GM12878 (cell line): Measurements from ENCODE around the gene DEFB126. TPM values are rescaled to one million over a fixed set of nuclear protein-coding genes. Genes with fewer than 3 reads are reported as not detected.

Experiments
- ATAC-seq: fragments of 200-7000 bp; cut with Tn5 transposase; 3 replicates; pipeline ENCODE4 v1.9.1; 2020; ENCODE audit warnings: mild to moderate bottlenecking, moderate library complexity
- BruUV-seq: library from RNA; stranded (reverse); fragments of 400-500 nt; replicated peaks from 2 replicates; lab custom pipeline; 2021; lab: Mats Ljungman, UMichigan
- CTCF ChIA-PET: fragments of 300-600 bp; sonication (Branson Sonifier 250); formaldehyde crosslinking; extraction: SDS; loops from one replicate; lab custom pipeline; 2021; ENCODE audit warnings: inconsistent platforms; lab: Yijun Ruan, JAX
- POLR2A ChIA-PET: fragments of 350-600 bp; formaldehyde crosslinking; extraction: SDS; loops from one replicate; lab custom pipeline; 2021; ENCODE audit warnings: inconsistent platforms; lab: Charles Lee
- RAD21 ChIA-PET: fragments of 300-600 bp; sonication (Branson Sonifier 250); formaldehyde crosslinking; loops from one replicate; lab custom pipeline; 2023; ENCODE audit warnings: antibody characterized with exemption; ENCODE audit not compliant: unreplicated experiment; lab: Charles Lee
- SMC1A ChIA-PET: fragments of 300-600 bp; sonication (Branson Sonifier 250); formaldehyde crosslinking; loops from one replicate; lab custom pipeline; 2023; ENCODE audit not compliant: unreplicated experiment, uncharacterized antibody; lab: Charles Lee
- DNase-seq: peaks from one replicate; pipeline ENCODE4 v3.0.0-alpha.2; 2011; ENCODE audit warnings: low read depth, low spot score
- FAIRE-seq: peaks from 3 replicates; lab custom pipeline; 2011; peaks lifted over from hg19 to GRCh38; lab: Jason Lieb, UNC
- H2AFZ ChIP-seq: 2 replicates; pipeline ENCODE4 v1.6.0; 2011; ENCODE audit warnings: low read depth, low read length, control low read depth; ENCODE audit not compliant: control insufficient read depth
- H3K27ac ChIP-seq: 2 replicates; pipeline ENCODE4 v1.5.1; 2011; ENCODE audit warnings: control low read depth; ENCODE audit not compliant: control insufficient read depth, insufficient read depth
- H3K27me3 ChIP-seq, 2 experiments: replicated peaks in 1 of 2; 2 replicates each; pipeline versions ENCODE4 v1.6.0 to v1.6.1; 2011; ENCODE audit warnings: low read length in 1 of 2; ENCODE audit not compliant: control insufficient read depth in 2 of 2, insufficient read depth in 2 of 2
- H3K36me3 ChIP-seq, 2 experiments: 2 replicates each; pipeline ENCODE4 v1.5.1; 2011; ENCODE audit warnings: low read length in 1 of 2; ENCODE audit not compliant: control insufficient read depth in 2 of 2, insufficient read depth in 2 of 2
- H3K4me1 ChIP-seq: 2 replicates; pipeline ENCODE4 v1.6.1; 2011; ENCODE audit warnings: mild to moderate bottlenecking, low read length, moderate library complexity, mixed read lengths; ENCODE audit not compliant: control insufficient read depth, insufficient read depth
- H3K4me2 ChIP-seq: 2 replicates; pipeline ENCODE4 v1.6.0; 2011; ENCODE audit warnings: control low read depth; ENCODE audit not compliant: control insufficient read depth, insufficient read depth
- H3K4me3 ChIP-seq: fragments of 200-600 bp; sonication (generic); 2 replicates; pipeline ENCODE4 v1.5.1; 2016
- H3K79me2 ChIP-seq: 2 replicates; pipeline ENCODE4 v1.6.0; 2011; ENCODE audit warnings: low read length; ENCODE audit not compliant: control insufficient read depth, insufficient read depth
- H3K9ac ChIP-seq: 2 replicates; pipeline ENCODE4 v1.8.0; 2011; ENCODE audit warnings: low read length, control low read depth, mixed read lengths; ENCODE audit not compliant: control insufficient read depth, insufficient read depth
- H3K9me3 ChIP-seq: replicated peaks from 3 replicates; pipeline ENCODE4 v1.5.1; 2011; ENCODE audit warnings: mild to moderate bottlenecking, low read length; ENCODE audit not compliant: control insufficient read depth, insufficient read depth
- H4K20me1 ChIP-seq: 2 replicates; pipeline ENCODE4 v1.6.0; 2011; ENCODE audit not compliant: control insufficient read depth, insufficient read depth
- E2F4 ChIP-seq: IDR thresholded peaks from 2 replicates; pipeline ENCODE4 v1.6.1; 2012; ENCODE audit warnings: low read depth, low read length, improper control_type of control experiment
- GABPA ChIP-seq: IDR thresholded peaks from 2 replicates; pipeline ENCODE4 v1.6.1; 2014; ENCODE audit warnings: antibody characterized with exemption, low read depth, mild to moderate bottlenecking, inconsistent platforms
- HCFC1 ChIP-seq: fragments of 150-350 bp; IDR thresholded peaks from 2 replicates; pipeline ENCODE4 v1.6.1; 2014; ENCODE audit warnings: low read length
- HSF1 ChIP-seq: fragments of 150-350 bp; IDR thresholded peaks from 2 replicates; pipeline ENCODE4 v1.6.1; 2014; ENCODE audit warnings: mild to moderate bottlenecking, low read depth, low read length
- KAT2A ChIP-seq: conservative IDR thresholded peaks from 2 replicates; pipeline ENCODE4 v1.6.1; 2011; ENCODE audit warnings: low read depth, low read length; ENCODE audit not compliant: control insufficient read depth
- MEF2B ChIP-seq: fragments of 450-650 bp; IDR thresholded peaks from 2 replicates; pipeline ENCODE4 v1.6.1; 2018; ENCODE audit warnings: mild to moderate bottlenecking, moderate library complexity; ENCODE audit not compliant: partially characterized antibody, poor library complexity, severe bottlenecking
- NKRF ChIP-seq: fragments of 450-650 bp; conservative IDR thresholded peaks from 2 replicates; pipeline ENCODE4 v1.6.1; 2017; ENCODE audit warnings: mild to moderate bottlenecking, moderate library complexity
- PBX3 ChIP-seq: IDR thresholded peaks from 2 replicates; pipeline ENCODE4 v1.6.1; 2011; ENCODE audit warnings: mild to moderate bottlenecking, low read depth, low read length, moderate library complexity; ENCODE audit not compliant: insufficient replicate concordance
- PKNOX1 ChIP-seq: fragments of 450-650 bp; IDR thresholded peaks from 2 replicates; pipeline ENCODE4 v1.6.1; 2016; ENCODE audit warnings: mild to moderate bottlenecking
- WRNIP1 ChIP-seq: IDR thresholded peaks from 2 replicates; pipeline ENCODE4 v1.6.1; 2011; ENCODE audit warnings: low read depth, low read length, improper control_type of control experiment, borderline replicate concordance
- ZNF384 ChIP-seq: IDR thresholded peaks from 2 replicates; pipeline ENCODE4 v1.6.1; 2012; ENCODE audit warnings: low read depth, mild to moderate bottlenecking, low read length, improper control_type of control experiment, borderline replicate concordance
- ZNF592 ChIP-seq: fragments of 450-650 bp; IDR thresholded peaks from 2 replicates; pipeline ENCODE4 v1.6.1; 2017; ENCODE audit warnings: mild to moderate bottlenecking, moderate library complexity
- ZZZ3 ChIP-seq: IDR thresholded peaks from 2 replicates; pipeline ENCODE4 v1.6.1; 2011; ENCODE audit warnings: low read depth; ENCODE audit not compliant: control insufficient read depth, insufficient read length
- WGBS: methylation state at CpG from one replicate; pipeline ENCODE4 v1.1.6; 2016; ENCODE audit warnings: low lambda C conversion rate; ENCODE audit not compliant: insufficient replicate concordance, insufficient coverage; ENCODE audit errors: missing lambda C conversion rate; 5-methylcytosine and 5-hydroxymethylcytosine counted together
- in situ Hi-C: fragments of 300-500 bp; cut with MboI; formaldehyde crosslinking; loops from 9 replicates; pipeline ENCODE4 v1.14.3; 2018; ENCODE audit warnings: mixed read lengths
- intact Hi-C: fragments of 100-400 bp; cut with micrococcal nuclease; formaldehyde crosslinking; loops from one replicate; pipeline ENCODE4 v1.14.2; 2022; ENCODE audit not compliant: unreplicated experiment
- polyA plus RNA-seq, 11 experiments: library from polyadenylated mRNA; depleted of rRNA in 4 of 11; unstranded in 6 of 11; stranded (reverse) in 5 of 11; fragments of >200 nt; fragmentation: Nextera tagmentation in 4 of 11; fragmentation: Illumina TruSeq in 1 of 11; extraction: Ambion mirVana in 4 of 11; extraction: Trizol in 1 of 11; gene quantifications; 1 replicate in 1 of 11; 2 replicates in 10 of 11; pipeline versions ENCODE4 v1.2.1 to v1.2.3, GENCODE V29; 2011 to 2016; ENCODE audit warnings: inconsistent platforms in 2 of 11, missing spikeins in 2 of 11, low read depth in 1 of 11
- total RNA-seq, 4 experiments: library from RNA; depleted of rRNA in 3 of 4; stranded (reverse); fragments of >200 nt in 3 of 4; fragmentation: Illumina TruSeq in 1 of 4; extraction: Trizol in 1 of 4; gene quantifications; 2 replicates each; pipeline versions ENCODE4 v1.2.1 to v1.2.3, GENCODE V29; 2013 to 2021

DEFB126 gene
- total and polyA plus RNA-seq, 10 of the 15 experiments (the other 5 are each of a cell fraction or from before 2014, with no cell fraction given), result not detected

- no peaks in the 10 kb centered on the region for H4K20me1 ChIP-seq
- in situ Hi-C loops (no loop called here), intact Hi-C loops (no loop called here)
- CTCF ChIA-PET, result no interaction called here
- no TSS peak for BruUV-seq
- H2AFZ ChIP-seq, result no peak overlapping the region
- WGBS, result 62% methylated on average over 4 of the region's 4 CpGs
- H3K36me3 ChIP-seq, result no peaks in the 10 kb centered on the region
- DNase-seq (no peak), FAIRE-seq (no peak), ATAC-seq (no peak)
- H3K79me2 ChIP-seq, result no peaks in the 10 kb centered on the region
- SMC1A ChIA-PET, result no interaction called here
- no peak overlapping the region for H3K4me3 ChIP-seq
- no peaks in the 10 kb centered on the region for H3K9me3 ChIP-seq
- no peak overlapping the region for H3K9ac ChIP-seq
- H3K27ac ChIP-seq, result no peak overlapping the region
- H3K27me3 ChIP-seq, result no peaks in the 10 kb centered on the region
- no peaks in the 10 kb centered on the region for H3K4me1 ChIP-seq
- RAD21 ChIA-PET, result no interaction called here
- no peak overlapping the region for H3K4me2 ChIP-seq
- POLR2A ChIA-PET, result no interaction called here
- TF ChIP-seq ZZZ3 (no peak), NKRF (no peak), PKNOX1 (no peak), E2F4 (no peak), ZNF592 (no peak), PBX3 (no peak), WRNIP1 (no peak), GABPA (no peak), HCFC1 (no peak), ZNF384 (no peak), HSF1 (no peak), MEF2B (no peak), KAT2A (no peak)
These were observed 47.2 kb upstream of the DEFB126 start for GRCh38 chr20:95215-95614.
